Heart left ventricle (tissue), 13 donors: ENCODE results near the gene LRP1B.

Source experiments
- CTCF ChIP-seq, 12 donors: fragments of 200-600 bp; sonication (generic) in 4 of 12; IDR thresholded peaks; one replicate each; pipeline versions ENCODE4 v1.5.0 to v1.8.0; 2018 to 2022; ENCODE audit warnings: antibody characterized with exemption in 12 of 12, mild to moderate bottlenecking in 5 of 12
- POLR2A ChIP-seq, 2 donors: fragments of 450-650 bp; IDR thresholded peaks; one replicate each; pipeline ENCODE4 v1.6.1; 2017; ENCODE audit warnings: antibody characterized with exemption in 2 of 2, mild to moderate bottlenecking in 2 of 2, moderate library complexity in 2 of 2
- donor health status: ischemic (EF 13 %, LVEDD 7.1; RV severe dilation, severe dysfunction).
- donor health status: DM: no; HTN: yes; CAD: no.
- donor health status: DM: no; HTN: no; CAD: no.
- donor health status: ischemic (EF 25% LVEDD 6.9; RV normal size, moderate dysfunction).
- donor health status: ischemic (EF 25% LVEDD 5.7; RV mildly dilated, moderate dysfunction).
- donor health status: ischemic (EF 35%, LVEDD 5.7; RV mildly dilated, moderate dysfunction).
- donor health status: nonischemic (EF 11% LVEDD 7.7; RV severe dilation, severe dysfunction).
- donor health status: DM: yes; HTN: yes; CAD: no.
- donor health status: PGD.
- donor health status: ischemic (EF 29% LVEDD 5.4; RV normal size, mild dysfunction).
- donor health status: nonischemic (EF 23%, LVEDD 6.1; RV moderate dilation, normal function).

GRCh38 chr2:141641462-141641861, 489.4 kb downstream of the LRP1B start:
- TF ChIP-seq POLR2A (IDR thresholded peaks at IDR 0.05) (no peak), CTCF (IDR thresholded peaks at IDR 0.05) (no peak)
